Astrocyte of the cerebellum (primary cell): Measurements from ENCODE around the gene SAP30BP.
"Not testable (repeated sequence)": the region's sequence is repeated elsewhere in the genome, so short reads cannot be mapped to it uniquely, and the experiment has no call there.

Source experiments
- DNase-seq: peaks from one replicate; pipeline ENCODE4 v3.0.0-alpha.2; 2011; ENCODE audit warnings: low read depth
- H3K4me3 ChIP-seq: 2 replicates; pipeline ENCODE4 v1.5.1; 2011; ENCODE audit warnings: mild to moderate bottlenecking, low read depth, low read length, moderate library complexity
- CTCF ChIP-seq: IDR thresholded peaks from 2 replicates; pipeline ENCODE4 v1.5.1; 2012; ENCODE audit warnings: low read length, low read depth, moderate library complexity, mild to moderate bottlenecking; ENCODE audit errors: missing control alignments
- in situ Hi-C: cut with HindIII; loops from 2 replicates; pipeline ENCODE4 v1.10.0; 2017; ENCODE audit warnings: low sequenced_read_pairs

Gene SAP30BP

GRCh38 chr17:75637551-75637950 is 29.6 kb upstream of the SAP30BP start:
- in situ Hi-C loops, result no loop called here

GRCh38 chr17:75638039-75638438 is 29.1 kb upstream of the SAP30BP start:
- H3K4me3 ChIP-seq, in situ Hi-C loops, DNase-seq: not testable (repeated sequence)

More at GRCh38 chr17:75637551-75637950, 29.6 kb upstream of the SAP30BP start:
- no peak for TF ChIP-seq CTCF
- no peak overlapping the region for H3K4me3 ChIP-seq
- no peak for DNase-seq

GRCh38 chr17:75638893-75639292 is 28.2 kb upstream of the SAP30BP start:
- no peak for DNase-seq
- in situ Hi-C loops, result no loop called here
- no peak for TF ChIP-seq CTCF
- no peak overlapping the region for H3K4me3 ChIP-seq

- in situ Hi-C loops, result no loop called here
- TF ChIP-seq CTCF, result no peak
- DNase-seq, result no peak
- H3K4me3 ChIP-seq, result no peak overlapping the region
These were observed 27.8 kb upstream of the SAP30BP start for GRCh38 chr17:75639327-75639726.

- H3K4me3 ChIP-seq, result no peak overlapping the region
- no peak for DNase-seq
- TF ChIP-seq CTCF, result no peak
- in situ Hi-C loops, result no loop called here
These were observed 27.2 kb upstream of the SAP30BP start for GRCh38 chr17:75639771-75640555.

GRCh38 chr17:75640556-75641119 is 26.5 kb upstream of the SAP30BP start:
- TF ChIP-seq CTCF, result no peak
- in situ Hi-C loops, result no loop called here
- no peak overlapping the region for H3K4me3 ChIP-seq
- DNase-seq, result no peak

- in situ Hi-C loops, result no loop called here
- no peak overlapping the region for H3K4me3 ChIP-seq
- no peak for TF ChIP-seq CTCF
- DNase-seq, result no peak
These were observed 25.8 kb upstream of the SAP30BP start for GRCh38 chr17:75641343-75641742.
